GM12878 (cell line): ENCODE measurements around the gene ABHD17C.

Experiments used
- CHD2 ChIP-seq: IDR thresholded peaks from 2 replicates; pipeline ENCODE4 v1.6.1; 2011; ENCODE audit warnings: low read depth, low read length, improper control_type of control experiment, borderline replicate concordance
- MTA3 ChIP-seq: IDR thresholded peaks from 2 replicates; pipeline ENCODE4 v1.6.1; 2012; ENCODE audit warnings: low read length, inconsistent platforms, borderline replicate concordance
- POLR2A ChIP-seq: IDR thresholded peaks from 2 replicates; pipeline ENCODE4 v1.6.1; 2011; ENCODE audit warnings: low read depth, mild to moderate bottlenecking, low read length
- SPI1 ChIP-seq: IDR thresholded peaks from 2 replicates; pipeline ENCODE4 v1.6.1; 2011; ENCODE audit warnings: low read depth, mild to moderate bottlenecking, low read length, moderate library complexity, borderline replicate concordance; ENCODE audit not compliant: insufficient read depth
- TF ChIP-seq, protein P1 (sequence below): IDR thresholded peaks from 2 replicates; pipeline ENCODE4 v1.6.1; 2011; ENCODE audit warnings: borderline replicate concordance, low read depth, mild to moderate bottlenecking, moderate library complexity, mixed read lengths, low read length; ENCODE audit not compliant: insufficient read depth; ENCODE audit errors: extremely low read length

DNA sequence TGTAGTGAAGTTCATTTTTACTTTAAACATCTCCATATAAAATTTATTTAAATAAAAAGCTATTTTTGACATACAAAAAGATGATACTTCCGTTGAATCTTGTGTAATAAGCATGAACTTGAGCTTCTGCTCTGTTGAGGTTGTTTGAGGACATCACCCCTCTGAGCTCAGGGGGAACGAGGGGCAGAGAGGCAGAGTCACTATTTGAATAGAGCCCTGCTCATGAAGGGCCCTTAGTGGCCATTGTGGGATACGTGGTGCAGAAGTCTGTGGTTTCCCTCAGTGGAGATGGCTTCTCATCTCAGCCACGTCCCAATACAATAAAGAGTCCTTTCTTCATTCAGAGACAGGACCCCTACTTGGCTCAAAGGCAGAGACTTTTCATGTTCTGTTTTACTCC is 94.7 kb downstream of the ABHD17C start:
- TF ChIP-seq CHD2, result no peak
- no peak for TF ChIP-seq POLR2A
- TF ChIP-seq, protein P1, sequence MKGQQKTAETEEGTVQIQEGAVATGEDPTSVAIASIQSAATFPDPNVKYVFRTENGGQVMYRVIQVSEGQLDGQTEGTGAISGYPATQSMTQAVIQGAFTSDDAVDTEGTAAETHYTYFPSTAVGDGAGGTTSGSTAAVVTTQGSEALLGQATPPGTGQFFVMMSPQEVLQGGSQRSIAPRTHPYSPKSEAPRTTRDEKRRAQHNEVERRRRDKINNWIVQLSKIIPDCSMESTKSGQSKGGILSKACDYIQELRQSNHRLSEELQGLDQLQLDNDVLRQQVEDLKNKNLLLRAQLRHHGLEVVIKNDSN, result no peak
- TF ChIP-seq SPI1, result no peak
- TF ChIP-seq MTA3, result no peak
